ENCODE results near the gene TMEM223. TPM values are rescaled to one million over a fixed set of nuclear protein-coding genes. Genes with fewer than 3 reads are reported as not detected.

TMEM223 gene
- 17.1 TPM for total RNA-seq

GRCh38 chr11:62791501-62792201 lies at the start of gene TMEM223:
TSS of gene TMEM223 (minus strand) at chr11:62792006. CDS start at chr11:62791994, 12 bp downstream.

GRCh38 chr11:62839050-62839945 lies 47.5 kb upstream of the TMEM223 start, which contains the start of gene WDR74:
TSS of gene WDR74 (minus strand) at chr11:62839590. CDS start at chr11:62839570, 20 bp downstream.

GRCh38 chr11:62832336-62833234 lies 40.8 kb upstream of the TMEM223 start, which contains the start of gene TEX54:
TSS of gene TEX54 (minus strand) at chr11:62832841.

GRCh38 chr11:62831520-62832335 lies 39.9 kb upstream of the TMEM223 start, which contains the start of gene STX5:
TSS of gene STX5 (minus strand) at chr11:62832051. CDS start at chr11:62831243, 808 bp downstream.

GRCh38 chr11:62805076-62805892 lies 13.5 kb upstream of the TMEM223 start, which contains the start of gene NXF1:
TSS of gene NXF1 (minus strand) at chr11:62805440. CDS start at chr11:62805356, 84 bp downstream.

GRCh38 chr11:62787005-62787759 lies 4.6 kb downstream of the TMEM223 start, which contains the start of gene TMEM179B:
TSS of gene TMEM179B (plus strand) at chr11:62787402. CDS start at chr11:62787432, 30 bp downstream.

GRCh38 chr11:62771144-62772021 lies 20.4 kb downstream of the TMEM223 start, which contains the start of gene TAF6L:
TSS of gene TAF6L (plus strand) at chr11:62771396. CDS start at chr11:62775784, 4,388 bp downstream.

GRCh38 chr11:62753736-62754603 lies 37.8 kb downstream of the TMEM223 start, which contains the start of gene ZBTB3:
TSS of gene ZBTB3 (minus strand) at chr11:62754160. CDS start at chr11:62753664, 496 bp downstream.

Small RNA genes within 50 kb of the gene (small RNA-seq; reads per million reads assigned to genes)
- gene MIR6514 = 0.74 reads per million, percentile 70 among the genes with 10 or more reads in this experiment
- gene RNU6-118P = not detected

Other genes starting within 250 kb of the TMEM223 start
- gene AHNAK, start 245.2 kb downstream of the TMEM223 start, total RNA-seq = 27.5 TPM
- gene EEF1G, start 218.1 kb downstream of the TMEM223 start, total RNA-seq = 1,289 TPM
- 6.0 TPM for gene TUT1, start 200.5 kb downstream of the TMEM223 start, total RNA-seq
- gene MTA2, start 190.1 kb downstream of the TMEM223 start, total RNA-seq = 86.3 TPM
- 7.4 TPM for gene EML3, start 179.2 kb downstream of the TMEM223 start, total RNA-seq
- gene ROM1, start 178.7 kb downstream of the TMEM223 start, total RNA-seq = 2.8 TPM
- 23.5 TPM for gene B3GAT3, start 170.0 kb downstream of the TMEM223 start, total RNA-seq
- 84.2 TPM for gene GANAB, start 145.4 kb downstream of the TMEM223 start, total RNA-seq
- 18.2 TPM for gene INTS5, start 138.7 kb downstream of the TMEM223 start, total RNA-seq
- gene C11orf98, start 126.8 kb downstream of the TMEM223 start, total RNA-seq = 24.7 TPM
- 6.0 TPM for gene CSKMT, start 126.7 kb downstream of the TMEM223 start, total RNA-seq
- 5.5 TPM for gene UQCC3, start 120.3 kb downstream of the TMEM223 start, total RNA-seq
- gene LBHD1, start 119.7 kb downstream of the TMEM223 start, total RNA-seq = 3.9 TPM
- gene UBXN1, start 112.9 kb downstream of the TMEM223 start, total RNA-seq = 53.3 TPM
- 0.46 TPM for gene LRRN4CL, start 102.5 kb downstream of the TMEM223 start, total RNA-seq
- 202 TPM for gene BSCL2, start 84.6 kb downstream of the TMEM223 start, total RNA-seq
- 99.7 TPM for gene GNG3, start 84.3 kb downstream of the TMEM223 start, total RNA-seq
- gene HNRNPUL2, start 64.5 kb downstream of the TMEM223 start, total RNA-seq = 30.7 TPM
- gene TTC9C, start 63.5 kb downstream of the TMEM223 start, total RNA-seq = 31.8 TPM
- 16.4 TPM for gene ZBTB3, start 37.8 kb downstream of the TMEM223 start, total RNA-seq
- gene POLR2G, start 30.4 kb downstream of the TMEM223 start, total RNA-seq = 59.7 TPM
- 11.3 TPM for gene TAF6L, start 20.6 kb downstream of the TMEM223 start, total RNA-seq
- 18.5 TPM for gene TMEM179B, start 4.6 kb downstream of the TMEM223 start, total RNA-seq
- gene NXF1, start 13.4 kb upstream of the TMEM223 start, total RNA-seq = 15.9 TPM
- 27.2 TPM for gene STX5, start 40.0 kb upstream of the TMEM223 start, total RNA-seq
- not detected for gene TEX54, start 40.8 kb upstream of the TMEM223 start, total RNA-seq
- gene WDR74, start 47.6 kb upstream of the TMEM223 start, total RNA-seq = 27.0 TPM
- 115 TPM for gene SLC3A2, start 88.9 kb upstream of the TMEM223 start, total RNA-seq
- gene CHRM1, start 129.4 kb upstream of the TMEM223 start, total RNA-seq = 6.5 TPM
- gene SLC22A6, start 193.0 kb upstream of the TMEM223 start, total RNA-seq = 5.8 TPM
- 1.2 TPM for gene SLC22A8, start 223.8 kb upstream of the TMEM223 start, total RNA-seq

Data from diencephalon (tissue), 1 donor.